GM23338 (cell line): Measurements from ENCODE around the gene SETD1A. TPM values are rescaled to one million over a fixed set of nuclear protein-coding genes. Genes with fewer than 3 reads are reported as not detected.
A peak's percentile ranks its signal among the peaks of the same experiment; 100 is the strongest.
"Not testable (repeated sequence)": the region's sequence is repeated elsewhere in the genome, so short reads cannot be mapped to it uniquely, and the experiment has no call there.

Experiments
- ATAC-seq: fragments of 200-7000 bp; cut with Tn5 transposase; 3 replicates; pipeline ENCODE4 v1.9.1; 2020
- DNase-seq: peaks from one replicate; pipeline ENCODE4 v3.0.0-alpha.2; 2015; ENCODE audit warnings: low spot score
- H2AFZ ChIP-seq: fragments of 200-600 bp; sonication (generic); 2 replicates; pipeline ENCODE4 v1.8.0; 2016; ENCODE audit warnings: antibody characterized with exemption, mild to moderate bottlenecking, moderate library complexity
- H3F3A ChIP-seq: fragments of 200-600 bp; sonication (generic); replicated peaks from 2 replicates; pipeline ENCODE4 v1.8.0; 2017; ENCODE audit warnings: antibody characterized with exemption, mixed run types, low read depth
- H3K27ac ChIP-seq: fragments of 200-600 bp; sonication (generic); 2 replicates; pipeline ENCODE4 v1.6.1; 2016; ENCODE audit warnings: low read depth
- H3K27me3 ChIP-seq: fragments of 200-600 bp; sonication (generic); 2 replicates; pipeline ENCODE4 v1.8.0; 2016; ENCODE audit warnings: mild to moderate bottlenecking, mixed run types, moderate library complexity; ENCODE audit not compliant: insufficient read depth
- H3K36me3 ChIP-seq: fragments of 200-600 bp; sonication (generic); 2 replicates; pipeline ENCODE4 v1.8.0; 2016; ENCODE audit warnings: mild to moderate bottlenecking; ENCODE audit not compliant: insufficient read depth
- H3K4me1 ChIP-seq: fragments of 200-600 bp; sonication (generic); 2 replicates; pipeline ENCODE4 v1.8.0; 2016; ENCODE audit warnings: mild to moderate bottlenecking, moderate library complexity; ENCODE audit not compliant: insufficient read depth
- H3K4me2 ChIP-seq: fragments of 200-600 bp; sonication (generic); 2 replicates; pipeline ENCODE4 v1.7.1; 2017; ENCODE audit warnings: mixed run types
- H3K4me3 ChIP-seq: fragments of 200-600 bp; sonication (generic); 2 replicates; pipeline ENCODE4 v1.6.1; 2016; ENCODE audit warnings: mixed run types
- H3K79me2 ChIP-seq: fragments of 200-600 bp; sonication (generic); replicated peaks from 2 replicates; pipeline ENCODE4 v1.8.0; 2017; ENCODE audit warnings: mild to moderate bottlenecking; ENCODE audit not compliant: insufficient read depth
- H3K9me2 ChIP-seq: fragments of 200-600 bp; sonication (generic); 2 replicates; pipeline ENCODE4 v1.8.0; 2017; ENCODE audit not compliant: insufficient read depth
- H4K20me1 ChIP-seq: fragments of 200-600 bp; sonication (generic); replicated peaks from 2 replicates; pipeline ENCODE4 v1.8.0; 2017; ENCODE audit warnings: mild to moderate bottlenecking; ENCODE audit not compliant: insufficient read depth
- H3K27ac Mint-ChIP-seq: 2 replicates; pipeline ENCODE4 v1.8.0; 2020; ENCODE audit warnings: inconsistent platforms, mild to moderate bottlenecking, moderate library complexity, mixed read lengths
- H3K27me3 Mint-ChIP-seq: 3 replicates; pipeline ENCODE4 v1.8.0; 2022; ENCODE audit warnings: low read depth, mild to moderate bottlenecking, moderate library complexity, mixed read lengths, inconsistent platforms; ENCODE audit not compliant: insufficient read depth, poor library complexity
- H3K36me3 Mint-ChIP-seq: 3 replicates; pipeline ENCODE4 v1.8.0; 2021; ENCODE audit warnings: low read depth, mild to moderate bottlenecking, inconsistent platforms, moderate library complexity, mixed read lengths
- H3K4me1 Mint-ChIP-seq: 3 replicates; pipeline ENCODE4 v1.8.0; 2020; ENCODE audit warnings: mild to moderate bottlenecking, inconsistent platforms, mixed read lengths
- H3K4me3 Mint-ChIP-seq: 3 replicates; pipeline ENCODE4 v1.8.0; 2021; ENCODE audit warnings: moderate library complexity, mild to moderate bottlenecking, inconsistent platforms, mixed read lengths
- H3K9me3 Mint-ChIP-seq: 3 replicates; pipeline ENCODE4 v1.8.0; 2020; ENCODE audit warnings: moderate library complexity, mild to moderate bottlenecking, inconsistent platforms, mixed read lengths
- ETS1 ChIP-seq: IDR thresholded peaks from 2 replicates; pipeline ENCODE4 v1.6.1; 2016; ENCODE audit warnings: antibody characterized with exemption
- EZH2 ChIP-seq: fragments of 200-600 bp; sonication (generic); IDR thresholded peaks from one replicate; pipeline ENCODE4 v1.8.0; 2017; ENCODE audit warnings: antibody characterized with exemption, mild to moderate bottlenecking, low read depth; ENCODE audit not compliant: unreplicated experiment
- EZH2phosphoT487 ChIP-seq: fragments of 200-600 bp; sonication (generic); IDR thresholded peaks from one replicate; pipeline ENCODE4 v1.8.1; 2018; ENCODE audit warnings: antibody characterized with exemption; ENCODE audit not compliant: unreplicated experiment
- POLR2AphosphoS5 ChIP-seq: IDR thresholded peaks from 2 replicates; pipeline ENCODE4 v1.6.1; 2016; ENCODE audit warnings: antibody characterized with exemption, low read depth
- REST ChIP-seq: IDR thresholded peaks from one replicate; pipeline ENCODE4 v1.6.1; 2018; ENCODE audit warnings: antibody characterized with exemption; ENCODE audit not compliant: unreplicated experiment
- STAT1 ChIP-seq: IDR thresholded peaks from one replicate; pipeline ENCODE4 v1.6.1; 2016; ENCODE audit warnings: antibody characterized with exemption; ENCODE audit not compliant: unreplicated experiment
- ZNF462 ChIP-seq: fragments of 250-450 bp; sonication (Bioruptor Pico); IDR thresholded peaks from 2 replicates; pipeline ENCODE4 v1.5.0; 2020; ENCODE audit warnings: mild to moderate bottlenecking, moderate library complexity
- polyA plus RNA-seq: library from polyadenylated mRNA; unstranded; fragments of >200 nt; fragmentation: Nextera tagmentation; extraction: Ambion mirVana; gene quantifications from 2 replicates; pipeline ENCODE4 v1.2.1, GENCODE V29; 2016
- total RNA-seq: library from RNA; depleted of rRNA; stranded (reverse); fragments of >200 nt; shearing (Covaris generic); gene quantifications from 2 replicates; pipeline ENCODE4 v1.2.3, GENCODE V29; 2014

Gene SETD1A
- total and polyA plus RNA-seq, 2 experiments from 2014 or later: 10.8 to 21.9 TPM

- TF ChIP-seq ZNF462 (CRISPR knock-in tag) (no peak), EZH2 (no peak), EZH2phosphoT487 (no peak), REST (no peak), STAT1 (no peak), ETS1 (0 out of 2 replicates have a peak, but pooled peaks have one; percentile 54), POLR2AphosphoS5 (peak; percentile 41; the same call in 1 of the 2 replicates)
These were observed 53.2 kb downstream of the SETD1A start, which contains the start of gene STX1B (continued) for GRCh38 chr16:31010585-31011325.

- not testable (repeated sequence) for H3K4me3 ChIP-seq, H3K4me2 ChIP-seq, H2AFZ ChIP-seq, H3K36me3 ChIP-seq, H3K27ac Mint-ChIP-seq, H3F3A ChIP-seq, H3K36me3 Mint-ChIP-seq, ATAC-seq, H3K27ac ChIP-seq, H3K4me1 ChIP-seq, H3K9me3 Mint-ChIP-seq, H3K9me2 ChIP-seq, H4K20me1 ChIP-seq, DNase-seq, H3K27me3 ChIP-seq, H3K79me2 ChIP-seq
- peak overlapping the region; percentile 76 for H3K4me3 Mint-ChIP-seq
- peaks cover 20% of the 10 kb centered on the region for H3K4me1 Mint-ChIP-seq
- peaks cover 32% of the 10 kb centered on the region for H3K27me3 Mint-ChIP-seq
These were observed 54.3 kb downstream of the SETD1A start for GRCh38 chr16:31011815-31012214.

GRCh38 chr16:31013292-31013691 is 55.7 kb downstream of the SETD1A start:
- H3K36me3 ChIP-seq, H3K36me3 Mint-ChIP-seq, H3K27me3 ChIP-seq, H3K27ac ChIP-seq, H3K4me3 ChIP-seq, H3K27ac Mint-ChIP-seq, ATAC-seq, H4K20me1 ChIP-seq, H2AFZ ChIP-seq, H3K4me2 ChIP-seq, DNase-seq, H3F3A ChIP-seq, H3K4me3 Mint-ChIP-seq, H3K9me2 ChIP-seq, H3K4me1 ChIP-seq, H3K79me2 ChIP-seq, H3K9me3 Mint-ChIP-seq: not testable (repeated sequence)
- Mint-ChIP-seq H3K27me3 (peaks cover 28% of the 10 kb centered on the region), H3K4me1 (peaks cover 17% of the 10 kb centered on the region)
